GM20431 (cell line): Measurements from ENCODE around the gene IKBKG.
"Not testable (repeated sequence)": the region's sequence is repeated elsewhere in the genome, so short reads cannot be mapped to it uniquely, and the experiment has no call there.

ENCODE experiments used
- in situ Hi-C: fragments of 300-500 bp; cut with MseI, MboI; formaldehyde crosslinking; loops from one replicate; pipeline ENCODE4 v1.15.0; 2020; ENCODE audit warnings: low sequenced_read_pairs; ENCODE audit not compliant: unreplicated experiment

IKBKG gene

DNA sequence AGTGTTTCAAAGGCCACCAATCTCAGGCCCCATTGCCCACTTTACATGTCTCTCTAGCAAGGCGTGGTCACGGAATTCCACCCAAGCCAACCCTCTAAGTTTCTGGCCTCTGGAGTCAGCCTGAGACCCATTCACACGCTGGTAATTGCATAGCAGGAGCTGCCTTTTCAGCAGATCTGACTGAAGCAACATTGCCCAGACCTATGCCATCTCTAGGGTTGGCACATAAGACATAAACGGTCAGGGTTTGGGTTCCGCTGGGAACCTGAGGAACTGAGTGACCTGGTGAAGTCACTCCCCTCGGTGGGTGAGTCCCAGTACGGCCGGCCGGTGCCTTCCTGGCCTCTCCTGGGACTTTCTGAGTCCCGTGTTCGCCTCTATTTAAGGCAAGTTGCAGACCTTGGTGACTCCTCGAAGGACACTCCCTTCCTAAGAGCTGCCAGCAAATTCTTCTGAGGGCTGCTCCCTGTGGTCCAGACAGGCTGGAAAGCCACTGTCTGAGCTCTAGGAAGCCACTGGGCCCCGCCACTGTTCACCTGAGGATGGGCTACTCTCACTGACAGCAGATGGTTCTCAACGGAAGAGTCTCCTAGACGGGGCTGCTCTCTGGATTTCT, 53.4 kb downstream of the IKBKG start:
- in situ Hi-C loops: no loop called here

DNA sequence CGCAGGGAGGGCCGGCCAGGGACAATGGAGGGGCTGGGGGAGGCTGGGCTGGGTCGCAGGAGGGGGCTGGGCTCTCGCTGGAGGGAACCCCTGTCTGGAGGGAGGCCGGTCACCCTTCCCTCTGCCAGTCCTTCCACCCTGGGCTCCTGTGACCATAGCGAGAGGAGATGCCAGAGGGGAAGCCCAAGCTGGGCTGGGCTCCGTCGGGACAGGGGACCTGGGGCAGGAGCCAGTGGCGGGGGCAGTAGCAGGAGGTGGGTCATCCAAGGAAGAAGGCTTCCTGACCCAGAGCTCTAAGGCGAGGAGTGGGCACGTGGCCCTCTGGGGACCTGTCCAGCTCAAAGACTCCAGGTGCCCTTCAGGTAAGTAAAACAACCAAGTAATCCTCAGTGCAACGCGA, 54.8 kb downstream of the IKBKG start:
- in situ Hi-C loops: no loop called here

DNA sequence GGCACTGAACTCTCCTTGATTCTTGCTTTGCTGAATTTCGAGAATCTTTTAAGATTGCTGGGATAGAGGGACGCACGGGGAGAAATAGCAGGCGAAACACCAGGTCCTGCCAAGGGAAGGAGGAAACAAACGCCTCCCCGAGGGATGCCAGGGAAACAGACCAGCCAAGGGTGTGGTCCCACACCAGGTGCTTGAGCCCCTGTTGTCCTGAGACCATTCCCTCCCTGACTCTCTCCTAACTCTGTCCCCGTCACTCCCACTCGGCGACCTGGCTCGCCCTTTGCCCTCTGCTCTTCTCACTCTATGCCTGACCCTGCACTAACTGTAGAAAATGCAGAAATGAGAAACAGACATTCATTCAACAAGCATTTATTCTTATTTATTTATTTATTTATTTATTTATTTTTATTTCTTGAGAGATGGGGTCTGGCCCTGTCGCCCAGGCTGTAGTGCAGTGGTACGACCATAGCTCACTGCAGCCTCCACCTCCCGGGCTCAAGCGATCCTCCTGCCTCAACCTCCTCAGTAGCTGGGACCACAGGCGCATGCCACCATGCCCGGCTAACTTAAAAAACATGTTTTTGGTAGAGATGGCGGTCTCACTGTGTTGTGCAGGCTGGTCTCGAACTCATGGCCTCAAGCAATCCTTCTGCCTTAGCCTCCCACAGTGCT, 55.5 kb downstream of the IKBKG start:
- in situ Hi-C loops: no loop called here

DNA sequence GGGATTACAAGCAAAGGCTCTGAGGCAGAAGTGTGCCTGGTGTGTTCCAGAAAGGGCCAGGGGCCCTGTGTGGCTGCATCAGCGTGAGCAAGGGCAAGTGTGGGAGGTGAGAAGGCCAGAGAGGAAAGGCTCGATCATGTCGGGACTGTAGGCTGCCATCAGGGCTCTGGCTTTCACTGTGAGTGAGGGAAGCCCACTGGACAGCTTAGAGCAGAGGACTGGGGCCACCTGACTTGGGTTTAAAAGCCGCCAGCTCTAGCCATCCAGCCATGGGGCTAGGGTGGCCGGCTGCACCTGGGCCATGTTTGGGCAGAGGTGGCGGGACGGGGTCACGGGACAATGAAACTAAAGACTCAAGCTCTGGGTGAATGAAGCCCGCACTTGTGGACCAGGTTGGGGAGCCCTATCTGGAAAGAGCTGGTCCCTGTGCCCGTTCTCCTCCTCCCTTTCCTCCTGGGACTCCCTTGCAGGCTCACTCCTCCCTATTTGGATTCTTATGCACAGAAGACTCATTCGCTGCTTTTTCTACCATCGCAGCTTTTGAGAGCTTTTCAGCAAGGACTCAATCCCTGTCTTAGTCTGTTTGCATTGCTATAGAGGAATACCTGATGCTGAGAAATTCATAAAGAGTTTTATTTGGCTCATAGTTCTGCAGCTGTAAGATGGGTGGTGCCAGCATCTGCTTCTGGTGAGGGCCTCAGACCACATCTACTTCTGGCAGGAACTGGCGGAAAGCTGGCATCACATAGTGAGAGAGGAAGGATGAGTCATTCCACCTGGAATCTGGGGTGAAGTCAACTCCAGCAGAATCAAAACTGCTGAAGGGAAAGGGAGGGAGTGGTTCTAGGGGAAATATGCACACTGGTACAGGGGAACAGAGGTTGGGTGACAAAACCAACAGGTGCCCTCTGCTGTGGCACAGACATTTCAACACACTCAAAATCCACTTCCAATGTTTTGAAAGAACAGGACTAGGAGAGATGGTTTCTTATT, 56.3 kb downstream of the IKBKG start:
- in situ Hi-C loops: no loop called here

DNA sequence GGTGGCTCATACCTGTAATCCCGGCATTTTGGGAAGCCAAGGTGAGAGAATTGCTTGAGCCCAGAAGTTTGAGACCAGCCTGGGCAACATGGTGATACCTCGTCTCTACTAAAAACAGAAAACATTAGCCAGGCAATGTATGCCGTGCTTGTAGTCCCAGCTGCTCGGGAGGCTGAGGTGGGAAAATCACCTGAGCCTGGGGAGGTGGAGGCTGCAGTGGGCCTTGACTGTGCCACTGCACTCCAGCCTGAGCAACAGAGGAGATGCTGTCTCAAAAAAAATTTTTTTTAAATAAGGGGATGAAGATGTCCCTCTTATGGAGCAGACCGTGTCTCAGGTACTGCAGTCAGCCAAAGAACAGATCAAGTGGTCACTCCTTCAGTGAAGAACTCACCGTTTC, 58.1 kb downstream of the IKBKG start:
- in situ Hi-C loops: no loop called here

DNA sequence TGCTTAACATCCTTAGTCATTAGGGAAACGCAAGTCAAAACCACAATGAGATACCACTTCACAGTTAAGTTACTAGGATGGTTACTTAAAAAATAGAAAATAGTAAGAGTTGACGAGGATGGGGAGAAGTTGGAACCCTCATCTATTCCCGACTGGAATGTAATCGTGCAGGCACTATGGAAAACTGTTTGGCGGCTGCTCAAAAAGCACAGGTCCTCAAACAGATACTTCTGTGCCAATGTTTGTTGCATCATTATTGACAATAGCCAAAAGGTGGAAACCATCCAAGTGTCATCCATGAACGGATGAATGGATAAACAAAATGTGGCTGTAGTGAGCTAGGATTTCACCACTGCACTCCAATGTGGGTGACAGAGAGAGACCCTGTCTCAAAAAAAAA, 60.0 kb downstream of the IKBKG start:
- in situ Hi-C loops: no loop called here

DNA sequence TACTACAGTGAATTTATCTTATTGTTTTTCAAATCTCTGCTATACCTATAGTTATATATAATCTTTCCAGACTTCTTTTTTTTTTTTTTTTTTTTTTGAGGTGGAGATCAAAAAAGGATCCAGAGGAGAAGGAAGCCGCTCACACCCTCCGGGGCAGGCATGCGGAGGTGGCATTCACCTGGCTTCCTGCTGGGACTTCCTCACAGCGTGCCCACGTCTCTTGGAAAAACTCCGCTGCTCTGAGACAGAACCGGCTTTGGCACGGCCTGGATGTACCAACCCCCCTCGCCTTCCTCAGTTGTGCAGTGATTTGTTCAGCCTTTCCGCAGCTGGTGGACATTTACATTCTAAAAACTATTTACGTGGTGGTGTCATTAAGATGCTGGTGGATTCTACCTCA, 60.6 kb downstream of the IKBKG start:
- in situ Hi-C loops: not testable (repeated sequence)

DNA sequence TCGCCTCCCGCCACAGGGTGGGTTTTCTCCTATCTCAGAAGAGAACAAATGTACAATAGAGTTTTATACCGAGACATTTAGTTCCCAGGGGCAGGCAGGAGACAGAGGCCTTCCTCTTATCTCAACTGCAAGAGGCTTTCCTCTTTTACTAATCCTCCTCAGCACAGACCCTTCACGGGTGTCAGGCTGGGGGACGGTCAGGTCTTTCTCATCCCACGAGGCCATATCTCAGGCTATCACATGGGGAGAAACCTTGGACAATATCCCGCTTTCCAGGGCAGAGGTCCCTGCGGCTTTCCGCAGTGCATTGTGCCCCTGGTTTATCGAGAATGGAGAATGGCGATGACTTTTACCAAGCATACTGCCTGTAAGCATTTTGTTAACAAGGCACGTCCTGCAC, 61.4 kb downstream of the IKBKG start:
- in situ Hi-C loops: not testable (repeated sequence)

DNA sequence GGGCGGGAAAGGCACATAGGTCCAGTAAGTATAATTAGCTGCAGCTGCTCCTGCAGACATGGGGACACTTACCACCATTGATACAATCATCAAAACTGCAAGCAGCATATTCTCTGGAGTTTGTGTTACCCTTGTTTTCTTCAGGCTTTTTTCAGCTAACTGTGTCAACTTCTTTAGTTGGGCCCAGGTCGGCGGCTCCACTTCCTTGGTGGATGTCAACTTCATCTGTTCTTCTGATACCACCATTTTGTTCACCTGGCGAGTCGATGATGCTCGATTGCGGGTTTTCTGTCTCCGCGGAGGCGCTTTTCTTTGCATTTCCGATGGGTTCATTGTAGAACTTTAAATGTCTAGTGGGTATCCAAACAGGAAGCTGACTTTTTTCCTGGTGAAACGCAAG, 63.7 kb downstream of the IKBKG start:
- in situ Hi-C loops: not testable (repeated sequence)

DNA sequence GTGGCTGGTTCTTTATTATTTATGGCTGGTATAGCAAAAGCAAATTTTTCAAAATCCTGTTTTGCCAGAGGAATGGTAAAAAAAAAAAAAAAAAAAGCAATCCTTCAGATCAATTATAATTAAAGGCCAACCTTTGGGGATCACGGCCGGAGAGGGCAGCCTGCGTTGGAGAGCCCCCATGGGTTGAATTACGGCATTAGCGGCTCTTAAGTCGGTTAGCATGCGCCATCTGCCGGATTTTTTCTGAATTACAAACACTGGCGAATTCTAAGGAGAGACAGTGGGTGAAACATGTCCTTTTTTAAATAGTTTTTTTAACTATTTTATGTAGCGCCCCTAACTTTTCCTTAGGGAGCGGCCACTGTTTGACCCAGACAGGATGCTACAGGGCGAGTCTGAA, 66.2 kb downstream of the IKBKG start:
- in situ Hi-C loops: not testable (repeated sequence)
